Type B pancreatic cell (in vitro differentiated cells): Measurements from ENCODE around the gene NFKBIL1. TPM values are rescaled to one million over a fixed set of nuclear protein-coding genes. Genes with fewer than 3 reads are reported as not detected.

Experiments used
- DNase-seq: peaks from one replicate; pipeline ENCODE4 v3.0.0; 2021; ENCODE audit warnings: mixed read lengths; ENCODE audit not compliant: unreplicated experiment; ENCODE audit errors: extremely low spot score
- H3K27ac Mint-ChIP-seq: 2 replicates; pipeline ENCODE4 v1.8.0; 2021; ENCODE audit warnings: mild to moderate bottlenecking, mixed read lengths
- H3K27me3 Mint-ChIP-seq: 2 replicates; pipeline ENCODE4 v1.8.0; 2021; ENCODE audit warnings: mixed read lengths
- H3K36me3 Mint-ChIP-seq: 2 replicates; pipeline ENCODE4 v1.8.0; 2021; ENCODE audit warnings: mixed read lengths
- H3K4me1 Mint-ChIP-seq: one replicate; pipeline ENCODE4 v1.8.0; 2021; ENCODE audit warnings: mixed read lengths; ENCODE audit not compliant: unreplicated experiment
- H3K4me3 Mint-ChIP-seq: 2 replicates; pipeline ENCODE4 v1.8.0; 2021; ENCODE audit warnings: mild to moderate bottlenecking, mixed read lengths
- H3K9me3 Mint-ChIP-seq: 2 replicates; pipeline ENCODE4 v1.8.0; 2021; ENCODE audit warnings: mixed read lengths
- CTCF ChIP-seq: fragments of 200-600 bp; sonication (generic); conservative IDR thresholded peaks from 2 replicates; pipeline ENCODE4 v1.5.0; 2021; ENCODE audit warnings: antibody characterized with exemption, mild to moderate bottlenecking
- total RNA-seq: library from RNA; stranded (reverse); gene quantifications from 2 replicates; pipeline ENCODE4 v1.2.1, GENCODE V29; 2021; ENCODE audit warnings: low replicate concordance

NFKBIL1 gene
- total RNA-seq, 1 donor from 2014 or later = 24.2 TPM

- no peaks in the 10 kb centered on the region for H3K9me3 Mint-ChIP-seq
- H3K27ac Mint-ChIP-seq = no peak overlapping the region
- peaks cover 39% of the 10 kb centered on the region for H3K27me3 Mint-ChIP-seq
- TF ChIP-seq CTCF = no peak
- H3K36me3 Mint-ChIP-seq = no peaks in the 10 kb centered on the region
- H3K4me1 Mint-ChIP-seq = no peaks in the 10 kb centered on the region
- H3K4me3 Mint-ChIP-seq = no peak overlapping the region
- DNase-seq = no peak
Measured at GRCh38 chr6:31513456-31514165, 33.8 kb upstream of the NFKBIL1 start.

- Mint-ChIP-seq H3K36me3 (no peaks in the 10 kb centered on the region), H3K27me3 (peaks cover 28% of the 10 kb centered on the region), H3K27ac (no peak overlapping the region), H3K9me3 (no peaks in the 10 kb centered on the region), H3K4me1 (no peaks in the 10 kb centered on the region), H3K4me3 (no peak overlapping the region)
- no peak for TF ChIP-seq CTCF
- DNase-seq = no peak
Measured at GRCh38 chr6:31521835-31522234, 25.6 kb upstream of the NFKBIL1 start.

GRCh38 chr6:31525553-31525931 lies 21.9 kb upstream of the NFKBIL1 start:
- Mint-ChIP-seq H3K27me3 (peaks cover 15% of the 10 kb centered on the region), H3K4me1 (no peaks in the 10 kb centered on the region), H3K27ac (no peak overlapping the region), H3K9me3 (no peaks in the 10 kb centered on the region), H3K36me3 (peaks cover 16% of the 10 kb centered on the region), H3K4me3 (no peak overlapping the region)
- DNase-seq = no peak
- no peak for TF ChIP-seq CTCF

GRCh38 chr6:31525932-31526591 lies 21.3 kb upstream of the NFKBIL1 start:
- peaks cover 13% of the 10 kb centered on the region for H3K27me3 Mint-ChIP-seq
- no peak overlapping the region for H3K27ac Mint-ChIP-seq
- H3K36me3 Mint-ChIP-seq = peaks cover 20% of the 10 kb centered on the region
- no peak for DNase-seq
- TF ChIP-seq CTCF = no peak
- no peak overlapping the region for H3K4me3 Mint-ChIP-seq
- H3K4me1 Mint-ChIP-seq = no peaks in the 10 kb centered on the region
- H3K9me3 Mint-ChIP-seq = no peaks in the 10 kb centered on the region

GRCh38 chr6:31528307-31528777 lies 19.1 kb upstream of the NFKBIL1 start:
- Mint-ChIP-seq H3K27ac (peak overlapping the region; percentile 70), H3K27me3 (no peaks in the 10 kb centered on the region), H3K4me1 (peaks cover 4% of the 10 kb centered on the region), H3K36me3 (peaks cover 33% of the 10 kb centered on the region), H3K4me3 (no peak overlapping the region), H3K9me3 (no peaks in the 10 kb centered on the region)
- no peak for DNase-seq
- TF ChIP-seq CTCF = no peak
